ENCODE data around the gene NAA30.
"Not testable (repeated sequence)": the region's sequence is repeated elsewhere in the genome, so short reads cannot be mapped to it uniquely, and the experiment has no call there.

NAA30 gene

DNA sequence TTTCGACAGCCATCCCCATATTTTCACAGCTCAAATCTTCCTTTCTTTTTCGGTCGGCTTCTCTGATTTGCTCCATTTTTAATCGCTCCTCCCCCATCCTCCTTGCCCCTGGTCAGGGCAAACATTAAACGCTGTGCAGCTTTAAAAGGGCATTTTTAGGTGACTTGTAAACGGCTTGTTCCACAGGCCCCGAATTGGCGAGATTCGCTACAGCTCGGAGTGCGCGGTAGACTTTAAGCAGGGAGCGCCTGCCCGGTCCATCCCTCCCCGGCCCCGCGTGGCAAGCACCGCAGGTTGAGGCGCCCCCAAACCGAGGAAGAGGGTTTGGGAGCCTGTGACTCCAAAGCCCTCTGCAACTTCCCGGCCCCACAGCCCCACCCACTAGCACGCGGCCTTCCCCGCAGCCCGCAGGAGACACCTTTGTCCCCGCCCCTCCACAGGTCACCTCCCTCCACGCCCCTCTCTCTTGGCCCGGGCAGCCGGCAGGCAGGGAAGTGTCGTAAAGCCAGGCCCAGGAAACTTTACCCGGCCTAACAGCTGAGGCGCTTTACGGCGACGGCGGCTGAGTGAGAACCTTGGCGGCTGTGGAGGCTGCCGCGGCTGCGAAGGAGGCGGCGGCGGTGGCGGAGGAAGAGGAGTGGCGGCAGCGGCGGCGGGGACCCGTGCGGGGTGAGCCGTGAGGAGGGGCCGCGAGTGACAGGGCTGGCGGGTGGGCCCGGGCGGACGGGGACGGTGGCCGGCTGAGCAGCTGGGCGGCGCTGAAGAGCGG lies at the start of gene NAA30:
TSS of gene NAA30 (plus strand) at position 550 of the 769 bp plus-strand sequence. CDS start 372 bp downstream, outside the sequence.
- peak; percentile 95 for DNase-seq

DNA sequence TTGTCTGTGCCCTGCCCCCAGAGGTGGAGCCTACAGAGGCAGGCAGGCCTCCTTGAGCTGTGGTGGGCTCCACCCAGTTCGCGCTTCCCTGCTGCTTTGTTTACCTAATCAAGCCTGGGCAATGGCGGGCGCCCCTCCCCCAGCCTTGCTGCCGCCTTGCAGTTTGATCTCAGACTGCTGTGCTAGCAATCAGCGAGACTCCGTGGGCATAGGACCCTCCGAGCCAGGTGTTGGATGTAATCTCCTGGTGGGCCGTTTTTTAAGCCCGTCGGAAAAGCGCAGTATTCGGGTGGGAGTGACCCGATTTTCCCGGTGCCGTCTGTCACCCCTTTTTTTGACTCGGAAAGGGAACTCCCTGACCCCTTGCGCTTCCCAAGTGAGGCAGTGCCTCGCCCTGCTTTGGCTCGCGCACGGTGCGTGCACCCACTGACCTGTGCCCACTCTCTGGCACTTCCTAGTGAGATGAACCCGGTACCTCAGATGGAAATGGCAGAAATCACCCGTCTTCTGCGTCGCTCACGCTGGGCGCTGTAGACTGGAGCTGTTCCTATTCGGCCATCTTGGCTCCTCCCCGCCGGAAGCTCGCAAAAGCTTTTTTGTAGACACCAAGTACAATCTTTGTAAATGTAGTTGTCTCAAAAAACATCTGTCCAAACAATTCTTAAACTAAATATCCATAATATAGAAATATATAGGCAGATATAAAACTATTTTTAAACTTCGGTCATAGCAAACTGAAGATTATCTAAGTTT lies 46.7 kb upstream of the NAA30 start:
- DNase-seq: not testable (repeated sequence)

DNA sequence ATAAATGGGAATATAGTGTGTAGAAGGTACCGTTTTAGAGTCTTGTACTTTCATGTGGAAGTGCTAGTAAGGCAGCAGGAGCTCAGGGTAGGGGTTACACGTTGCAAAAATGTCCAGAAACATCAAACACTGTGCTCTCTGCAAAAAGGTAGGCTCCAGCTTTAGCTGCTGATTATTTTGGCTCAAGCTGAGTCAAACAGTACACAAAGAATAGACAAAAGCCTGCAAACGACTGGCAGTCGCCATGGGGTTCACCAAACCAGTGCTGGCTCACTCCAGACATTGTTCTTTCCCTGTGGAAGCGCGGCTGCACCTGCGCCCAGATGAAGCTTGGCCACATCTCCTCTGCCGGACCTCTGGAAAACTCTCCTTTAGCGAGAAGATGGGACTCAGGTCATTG lies 45.3 kb upstream of the NAA30 start:
- no peak for DNase-seq

DNA sequence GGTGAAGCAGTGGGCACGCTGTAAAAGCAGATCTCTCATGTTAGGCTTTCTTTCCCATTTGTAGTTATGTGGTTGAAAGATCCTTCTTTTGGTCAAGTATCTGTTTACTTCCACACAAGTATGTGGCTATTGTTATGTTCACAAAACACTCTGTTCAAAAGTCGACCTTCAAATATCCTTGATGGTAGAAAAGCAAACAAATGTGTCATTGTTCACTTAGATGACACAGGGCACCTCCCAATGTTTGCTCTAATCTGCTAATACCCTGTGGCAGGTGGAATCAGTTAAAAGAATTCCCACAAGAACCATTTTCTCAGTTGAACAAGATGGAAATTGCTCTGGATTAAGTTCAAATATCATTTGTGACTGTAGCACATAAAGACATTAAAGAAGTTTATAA lies 43.6 kb upstream of the NAA30 start:
- DNase-seq: no peak

DNA sequence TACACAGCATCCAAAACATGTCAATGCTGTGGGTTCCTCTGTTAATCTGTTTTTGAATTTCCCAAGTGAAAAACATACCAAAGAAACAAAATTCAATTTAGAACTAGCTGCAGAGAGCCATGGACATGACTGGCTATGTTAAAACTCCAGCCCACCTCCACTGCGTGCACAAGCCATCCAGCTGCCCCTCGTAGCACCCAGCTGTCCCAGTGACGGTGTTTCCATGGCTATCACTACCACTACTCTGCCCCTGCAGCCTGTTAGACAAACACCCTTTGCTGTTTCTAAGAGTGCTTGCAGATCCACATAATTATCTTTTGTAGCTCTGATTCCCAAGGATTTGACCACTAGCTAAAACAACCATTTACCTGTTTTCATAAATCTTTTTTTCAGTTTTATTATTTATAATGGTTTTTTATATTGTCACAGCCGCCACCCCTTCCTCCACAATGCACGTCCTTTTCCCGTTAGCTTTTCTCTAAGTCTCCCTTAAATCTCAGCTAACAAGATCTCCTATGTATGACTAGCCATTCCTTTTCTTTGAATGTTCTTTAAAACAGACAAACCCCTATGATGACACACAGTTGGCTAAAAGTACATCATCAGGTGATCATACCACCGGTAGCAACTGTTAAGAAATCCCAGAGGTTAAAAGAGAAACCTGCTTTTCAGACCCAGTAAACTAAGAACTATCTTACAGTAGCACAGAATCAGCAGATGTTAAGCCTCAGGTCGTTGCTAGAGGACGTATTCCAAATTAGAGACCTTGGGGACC lies 37.8 kb upstream of the NAA30 start:
- no peak for DNase-seq

DNA sequence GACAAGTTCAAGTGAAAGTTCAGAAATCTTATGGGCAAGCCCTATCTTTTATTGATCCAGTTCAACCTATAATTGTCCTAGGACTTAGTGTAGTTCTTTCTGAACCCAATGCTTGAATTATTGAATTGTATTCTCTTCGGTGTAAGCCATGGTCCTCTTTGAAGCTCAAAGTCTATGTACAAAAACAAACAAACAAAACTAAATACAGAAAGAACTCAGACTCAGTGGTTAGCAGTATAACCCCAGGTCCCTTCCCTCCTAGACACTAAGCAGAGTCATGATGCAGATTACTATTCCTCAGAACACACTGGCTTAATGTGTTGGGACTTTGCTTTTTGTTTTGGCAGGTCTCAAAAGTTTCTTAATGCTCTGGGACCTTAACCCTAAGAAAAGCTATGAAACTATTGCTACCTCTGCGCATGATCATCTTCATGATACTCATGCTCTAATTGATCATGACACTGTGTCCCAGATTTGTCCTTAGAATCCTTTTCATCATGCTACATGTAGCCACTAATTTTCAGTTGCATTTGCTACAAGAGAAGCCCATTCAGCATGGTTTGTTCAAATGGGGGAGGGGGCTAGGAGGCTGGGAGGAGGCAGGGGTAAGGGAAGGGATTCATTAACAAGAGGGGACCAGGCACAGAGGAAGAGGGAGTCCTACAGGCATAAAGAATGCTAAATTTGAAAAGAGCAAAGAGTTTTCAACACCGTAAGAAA lies 35.1 kb upstream of the NAA30 start:
- no peak for DNase-seq

DNA sequence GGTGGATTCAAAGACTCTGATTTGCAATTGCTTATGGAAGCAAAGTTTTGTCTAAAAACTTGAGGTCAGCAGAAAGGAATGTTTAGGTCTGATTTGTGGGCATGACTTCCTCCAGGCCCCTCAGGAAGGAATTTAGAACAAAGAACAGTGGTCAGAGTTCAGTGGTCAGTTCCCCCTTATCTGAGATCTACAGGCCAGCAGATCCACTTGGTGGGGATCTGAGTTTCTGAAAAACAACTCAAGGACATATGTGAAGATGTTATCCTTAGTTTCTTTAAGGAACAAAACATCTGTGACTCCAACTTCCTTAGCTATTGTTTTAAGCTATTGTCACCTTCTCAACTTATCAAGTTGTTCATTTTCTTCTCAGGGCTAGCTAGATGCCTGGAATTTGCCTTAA lies 28.0 kb upstream of the NAA30 start:
- DNase-seq: no peak

DNA sequence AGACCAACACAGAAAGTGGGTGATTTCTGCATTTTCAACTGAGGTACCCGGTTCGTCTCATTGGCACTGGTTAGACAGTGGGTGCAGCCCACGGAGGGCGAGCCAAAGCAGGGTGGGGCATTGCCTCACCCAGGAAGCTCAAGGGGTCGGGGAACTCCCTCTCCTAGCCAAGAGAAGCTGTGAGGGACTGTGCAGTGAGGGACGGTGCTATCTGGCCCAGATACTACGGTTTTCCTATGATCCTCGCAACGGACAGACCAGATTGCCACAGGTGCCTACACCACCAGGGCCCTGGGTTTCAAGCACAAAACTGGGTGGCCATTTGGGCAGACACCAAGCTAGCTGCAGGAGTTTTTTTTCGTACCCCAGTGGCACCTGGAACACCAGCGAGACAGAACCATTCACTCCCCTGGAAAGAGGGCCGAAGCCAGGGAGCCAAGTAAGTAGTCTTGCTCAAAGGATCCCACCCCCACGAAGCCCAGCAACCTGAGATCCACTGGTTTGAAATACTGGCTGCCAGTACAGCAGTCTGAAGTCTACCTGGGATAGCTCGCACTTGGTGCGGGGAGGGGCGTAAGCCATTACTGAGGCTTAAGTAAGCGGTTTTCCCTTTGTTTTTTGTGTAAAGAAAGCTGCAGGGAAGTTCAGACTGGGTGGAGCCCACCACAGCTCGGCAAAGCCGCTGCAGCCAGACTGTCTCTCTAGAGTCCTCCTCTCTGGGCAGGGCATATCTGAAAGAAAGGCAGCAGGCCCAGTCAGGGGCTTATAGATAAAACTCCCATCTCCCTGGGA lies 25.5 kb upstream of the NAA30 start:
- no peak for DNase-seq

DNA sequence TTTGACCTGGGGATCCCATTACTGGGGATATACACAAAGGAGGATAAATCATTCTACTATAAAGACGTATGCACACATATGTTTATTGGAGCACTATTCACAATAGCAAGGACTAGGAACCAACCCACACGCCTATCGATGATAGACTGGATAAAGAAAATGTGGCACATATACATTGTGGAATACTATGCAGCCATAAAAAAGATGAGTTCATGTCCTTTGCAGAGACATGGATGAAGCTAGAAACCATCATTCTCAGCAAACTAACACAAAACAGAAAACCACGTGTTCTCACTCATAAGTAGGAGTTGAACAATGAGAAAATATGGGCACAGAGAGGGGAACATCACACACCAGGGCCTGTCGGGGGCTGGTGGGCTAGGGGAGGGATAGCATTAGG lies 20.2 kb upstream of the NAA30 start:
- not testable (repeated sequence) for DNase-seq

DNA sequence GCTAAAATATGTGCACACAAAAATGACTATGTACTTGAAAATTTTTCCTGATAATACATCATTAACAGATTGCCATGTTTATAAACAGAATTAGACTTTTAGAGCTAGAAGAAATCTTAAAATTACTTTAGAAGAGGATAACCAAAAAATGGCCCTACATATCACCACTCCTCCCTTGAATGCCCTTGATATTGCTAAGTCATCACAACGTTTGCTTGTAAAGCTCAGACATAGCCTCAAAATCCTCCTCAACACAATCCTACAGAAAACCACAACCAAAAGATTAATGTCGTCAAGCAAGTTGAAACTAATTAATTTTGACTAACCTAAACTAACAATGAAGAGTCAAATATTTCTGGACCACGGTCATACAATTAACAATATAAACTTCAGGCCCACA lies 19.4 kb upstream of the NAA30 start:
- no peak for DNase-seq

DNA sequence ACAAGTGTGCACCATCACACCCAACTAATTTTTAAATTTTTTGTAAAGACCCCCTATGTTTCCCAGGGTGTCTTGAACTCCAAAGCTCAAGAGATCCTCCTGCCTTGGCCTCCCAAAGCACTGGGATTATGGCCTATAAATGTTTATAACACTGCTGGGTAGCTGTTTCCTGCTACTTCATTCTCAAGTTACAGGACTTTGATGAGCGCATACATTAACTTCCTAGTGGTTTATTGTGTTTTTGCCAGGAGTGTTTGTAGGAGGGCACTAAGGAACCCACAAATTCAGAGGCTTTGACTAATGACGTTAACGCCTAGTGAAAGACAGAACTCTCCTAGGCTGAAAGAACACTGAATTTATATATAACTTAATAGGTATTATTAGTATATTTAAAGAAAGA lies 15.2 kb upstream of the NAA30 start:
- DNase-seq: no peak

DNA sequence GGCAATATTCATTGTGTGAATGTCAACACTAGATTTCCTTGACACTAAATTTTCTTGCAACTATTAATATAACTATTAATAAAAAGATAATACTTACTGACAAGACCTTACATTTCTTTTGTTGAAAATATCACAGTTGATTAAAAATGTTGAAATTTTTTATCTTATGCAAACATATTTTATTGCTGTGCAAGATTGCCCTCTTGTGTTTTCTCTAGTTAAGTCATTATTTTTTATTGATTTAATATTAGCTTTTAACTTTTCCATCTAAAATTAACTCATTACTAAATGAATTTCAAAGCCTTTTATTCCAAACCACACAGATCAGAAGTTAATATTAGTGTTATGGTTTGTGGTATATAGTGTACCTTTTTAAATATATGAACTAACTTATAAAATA lies 11.7 kb upstream of the NAA30 start:
- DNase-seq: no peak

DNA sequence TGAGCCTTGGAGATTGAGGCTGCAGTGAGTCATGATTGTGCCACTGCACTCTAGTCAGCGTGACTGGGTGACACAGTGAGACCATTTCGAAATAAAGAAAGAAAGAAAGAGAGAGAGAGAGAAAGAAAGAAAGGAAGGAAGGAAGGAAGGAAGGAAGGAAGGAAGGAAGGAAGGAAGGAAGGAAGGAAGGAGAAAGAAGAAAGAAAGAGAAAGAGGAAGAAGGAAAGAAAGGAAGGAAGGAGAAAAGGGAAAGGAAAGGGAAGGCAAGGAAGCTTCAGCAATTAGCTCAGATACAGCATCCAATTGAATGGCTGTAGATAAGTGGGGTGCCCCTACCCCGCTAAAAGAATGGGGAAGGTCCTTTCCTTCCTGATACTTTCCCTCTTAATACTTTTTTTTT lies 9.5 kb upstream of the NAA30 start:
- DNase-seq: no peak

DNA sequence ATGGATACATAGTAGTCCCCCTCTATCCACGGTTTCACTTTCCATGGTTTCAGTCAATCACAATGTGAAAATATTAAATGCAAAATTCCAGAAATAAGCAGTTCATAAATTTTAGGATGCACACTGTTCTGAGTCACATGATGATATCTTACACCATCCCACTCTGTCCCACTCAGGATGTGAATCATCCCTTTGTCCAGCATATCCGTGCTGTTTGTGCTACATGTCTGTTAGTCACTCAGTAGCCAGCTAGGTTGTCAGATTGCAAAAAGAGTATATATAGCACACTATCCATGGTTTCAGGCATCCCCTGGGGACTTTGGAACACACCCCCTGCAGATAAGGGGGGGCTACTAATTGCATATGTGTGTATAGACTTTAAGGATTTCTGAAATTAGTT lies 8.1 kb upstream of the NAA30 start:
- no peak for DNase-seq

DNA sequence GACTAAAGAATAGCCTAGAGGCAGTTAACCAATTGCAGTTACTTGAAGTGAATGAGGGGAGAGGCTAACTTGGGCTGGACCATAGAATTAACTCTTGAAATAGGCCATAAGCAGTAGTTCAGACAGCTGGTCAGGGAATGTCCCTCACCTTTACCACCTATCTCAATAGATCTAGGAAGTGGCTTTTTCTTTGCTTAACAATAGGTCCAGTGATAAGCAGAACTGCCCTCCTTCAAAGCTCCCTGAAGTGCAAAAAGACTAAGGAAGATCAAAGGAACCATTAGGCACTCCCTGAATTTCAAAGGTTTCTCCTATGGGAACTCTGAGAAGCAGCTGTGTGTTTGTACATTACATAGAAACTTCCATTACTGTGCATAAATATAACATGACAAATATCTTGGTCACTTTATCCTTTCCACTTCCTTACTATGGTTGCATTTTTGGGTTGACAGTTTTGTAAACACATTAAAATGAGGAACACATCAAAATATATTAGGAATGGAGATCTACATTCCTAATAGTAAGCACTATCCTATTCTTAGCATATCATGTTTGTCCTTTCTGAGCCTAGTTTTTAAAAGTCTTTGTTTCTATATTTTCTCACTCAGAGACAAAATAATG lies 7.2 kb upstream of the NAA30 start:
- DNase-seq: no peak

DNA sequence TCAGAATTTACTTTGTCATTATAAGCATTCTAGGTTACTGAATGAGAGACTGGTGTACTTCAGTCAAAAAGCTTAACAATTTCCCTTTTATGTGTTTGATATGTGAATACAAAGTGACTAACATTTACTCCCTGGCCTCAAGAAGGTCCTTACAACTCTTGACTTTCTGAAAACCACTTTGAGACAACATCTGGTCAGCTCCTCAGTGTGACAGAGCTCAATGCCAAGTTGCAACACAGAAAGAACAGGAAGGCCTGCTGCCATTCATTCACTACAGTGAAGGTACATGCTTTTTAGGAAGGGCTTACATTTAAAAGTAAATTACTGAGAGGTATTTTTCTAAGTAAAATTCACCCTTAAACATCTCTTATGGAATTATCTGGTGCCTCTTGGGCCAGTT lies 2.3 kb upstream of the NAA30 start:
- no peak for DNase-seq

DNA sequence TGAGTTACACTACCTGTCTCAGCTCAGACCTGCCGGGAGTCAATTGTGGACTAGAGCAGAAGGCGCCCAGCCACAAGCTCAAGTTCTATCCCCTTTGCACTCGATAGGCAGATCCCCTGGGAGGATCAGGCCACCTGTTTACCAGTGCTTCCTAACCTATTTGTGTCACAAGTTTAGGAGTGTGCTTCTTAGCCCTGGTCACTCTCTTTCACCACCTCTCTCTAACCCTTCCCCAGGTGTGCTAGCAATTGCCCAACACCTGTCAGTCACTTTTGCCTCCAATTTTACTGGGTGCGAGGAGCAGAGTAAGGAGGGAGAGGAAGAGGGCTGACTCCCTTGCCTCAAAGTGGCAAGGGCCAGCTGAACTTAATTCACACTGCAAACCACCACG lies 745 bp upstream of the NAA30 start:
- no peak for DNase-seq

DNA sequence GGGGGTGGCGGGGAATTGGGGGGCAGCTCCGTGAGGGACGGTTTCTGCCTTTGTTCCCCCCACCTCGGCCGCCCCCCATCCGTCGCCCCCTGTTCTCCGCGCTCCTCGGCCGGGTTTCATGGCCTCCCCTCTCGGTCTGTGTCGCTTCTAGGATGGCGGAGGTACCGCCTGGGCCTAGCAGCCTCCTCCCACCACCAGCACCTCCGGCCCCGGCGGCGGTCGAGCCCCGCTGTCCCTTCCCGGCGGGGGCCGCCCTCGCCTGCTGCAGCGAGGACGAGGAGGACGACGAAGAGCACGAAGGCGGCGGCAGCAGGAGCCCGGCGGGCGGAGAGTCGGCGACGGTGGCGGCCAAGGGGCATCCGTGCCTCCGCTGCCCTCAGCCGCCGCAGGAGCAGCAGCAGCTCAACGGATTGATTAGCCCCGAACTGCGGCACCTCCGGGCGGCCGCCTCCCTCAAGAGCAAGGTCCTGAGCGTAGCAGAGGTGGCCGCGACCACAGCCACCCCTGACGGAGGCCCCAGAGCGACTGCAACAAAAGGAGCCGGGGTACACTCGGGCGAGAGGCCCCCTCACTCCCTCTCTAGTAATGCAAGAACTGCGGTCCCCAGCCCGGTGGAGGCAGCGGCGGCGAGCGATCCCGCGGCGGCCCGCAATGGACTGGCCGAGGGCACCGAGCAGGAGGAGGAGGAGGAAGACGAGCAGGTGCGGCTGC lies 575 bp downstream of the NAA30 start:
- peak; percentile 49 for DNase-seq

DNA sequence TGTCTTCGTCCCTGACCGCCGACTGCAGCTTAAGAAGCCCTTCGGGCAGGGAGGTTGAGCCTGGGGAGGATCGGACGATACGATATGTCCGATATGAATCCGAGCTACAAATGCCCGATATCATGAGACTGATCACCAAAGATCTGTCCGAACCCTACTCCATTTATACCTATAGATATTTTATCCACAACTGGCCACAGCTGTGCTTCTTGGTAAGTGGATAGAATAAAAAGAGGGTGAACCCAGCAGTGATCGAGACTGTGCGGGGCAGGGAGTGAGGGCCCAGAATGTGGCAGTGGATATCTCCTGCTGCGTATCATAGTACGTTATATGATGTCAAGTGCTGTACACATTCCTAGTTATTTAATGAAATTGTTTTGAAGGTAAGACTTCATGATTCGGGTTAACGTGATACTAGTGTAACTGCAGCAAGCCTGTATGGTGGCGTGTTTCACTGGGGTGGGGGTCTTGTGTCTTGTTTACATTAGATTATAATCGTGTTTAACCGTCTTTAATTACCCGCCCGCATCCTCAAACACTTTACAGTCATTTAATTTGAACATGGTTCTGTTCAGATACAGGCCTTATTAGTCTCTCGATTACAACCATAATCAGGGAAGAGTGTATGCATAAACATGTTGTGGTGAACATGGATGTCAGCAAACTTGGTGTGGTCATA lies 1.3 kb downstream of the NAA30 start:
- DNase-seq: no peak

DNA sequence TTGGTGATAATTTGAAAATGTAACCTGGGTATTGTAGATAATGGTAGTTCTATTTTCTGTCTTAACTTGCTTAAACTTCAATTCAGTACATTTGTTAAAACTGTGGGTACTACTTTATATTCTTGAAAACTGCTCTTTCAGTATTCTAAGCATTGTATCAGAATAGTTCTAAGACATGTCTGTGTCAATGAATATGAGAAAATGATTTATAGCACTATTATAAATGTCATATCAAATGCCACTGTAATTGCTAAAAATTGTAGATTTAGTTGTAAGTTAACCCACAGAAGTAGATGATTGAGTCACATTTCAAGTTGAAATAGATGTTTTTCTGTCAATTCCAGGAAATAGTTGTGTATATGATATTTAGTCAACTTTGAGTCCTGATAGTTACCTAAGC lies 2.4 kb downstream of the NAA30 start:
- no peak for DNase-seq

Measured in stimulated activated CD4-positive, alpha-beta T cell treated with anti-CD3 and anti-CD28 coated beads, Interleukin-15, amount 100 ng/mL, for 24 hours (primary cell).